ENCODE measurements around the gene GPS2.

Gene GPS2

GRCh38 chr17:7315570-7316235 lies 543 bp upstream of the GPS2 start:
- no peak for DNase-seq

GRCh38 chr17:7313890-7314718 lies 1.1 kb downstream of the GPS2 start:
- DNase-seq: no peak

- no peak for DNase-seq
Observed at GRCh38 chr17:7313088-7313889, 1.9 kb downstream of the GPS2 start.

- DNase-seq: no peak
Observed at GRCh38 chr17:7312432-7313087, 2.6 kb downstream of the GPS2 start.

GRCh38 chr17:7311110-7311705 lies 4.0 kb downstream of the GPS2 start:
- no peak for DNase-seq

GRCh38 chr17:7309628-7310027 lies 5.5 kb downstream of the GPS2 start:
- DNase-seq: no peak

- peak; percentile 79 for DNase-seq
Observed at GRCh38 chr17:7308625-7309433, 6.3 kb downstream of the GPS2 start.

- DNase-seq: peak; percentile 28
Observed at GRCh38 chr17:7307686-7308624, 7.2 kb downstream of the GPS2 start.

- DNase-seq: peak; percentile 100
Observed at GRCh38 chr17:7306911-7307685, 8.1 kb downstream of the GPS2 start, which contains the start of gene EIF5A. TSS of gene EIF5A (plus strand) at chr17:7307628. CDS start at chr17:7309636, 2,008 bp downstream.

GRCh38 chr17:7304179-7304578 lies 11.0 kb downstream of the GPS2 start:
- DNase-seq: no peak

GRCh38 chr17:7296189-7296861 lies 18.8 kb downstream of the GPS2 start:
- DNase-seq: peak; percentile 68

GRCh38 chr17:7295230-7296180 lies 19.7 kb downstream of the GPS2 start:
- no peak for DNase-seq

- peak; percentile 21 for DNase-seq
Observed at GRCh38 chr17:7294614-7295153, 20.5 kb downstream of the GPS2 start, which contains the start of gene YBX2. TSS of gene YBX2 (minus strand) at chr17:7294639. CDS start at chr17:7294500, 139 bp downstream.

- no peak for DNase-seq
Observed at GRCh38 chr17:7293816-7294613, 21.1 kb downstream of the GPS2 start.

GRCh38 chr17:7293159-7293558 lies 22.0 kb downstream of the GPS2 start:
- DNase-seq: no peak

- DNase-seq: no peak
Observed at GRCh38 chr17:7292729-7293128, 22.4 kb downstream of the GPS2 start.

Data from fibroblast of skin of right quadriceps (primary cell).